ENCODE measurements around the gene INHBB. TPM values are rescaled to one million over a fixed set of nuclear protein-coding genes. Genes with fewer than 3 reads are reported as not detected.
"Not testable (repeated sequence)": the region's sequence is repeated elsewhere in the genome, so short reads cannot be mapped to it uniquely, and the experiment has no call there.

The INHBB gene
- total and polyA plus RNA-seq, 2 experiments from 2014 or later: 2.7 to 6.6 TPM

DNA sequence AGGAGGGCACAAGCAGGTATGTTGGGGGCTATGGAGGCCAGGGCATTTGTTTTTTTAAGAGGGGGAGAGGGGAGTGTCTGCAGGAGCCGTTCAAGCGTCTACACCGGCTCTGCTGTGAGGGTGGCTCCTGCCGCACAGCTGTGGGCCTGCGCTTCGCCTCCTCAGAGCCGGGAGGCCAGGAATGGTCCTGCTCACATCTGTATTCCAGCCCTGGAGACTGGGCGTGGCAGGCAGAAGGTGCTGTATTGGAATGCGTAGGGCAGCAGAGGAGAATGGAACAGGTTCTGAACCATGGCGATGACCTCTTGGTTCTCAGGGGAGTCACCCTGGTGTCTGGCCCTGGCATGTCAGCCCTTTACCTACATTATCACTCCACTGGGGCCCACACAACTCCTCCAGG is 26.8 kb upstream of the INHBB start:
- Histone ChIP-seq H3K27me3 (no peaks in the 10 kb centered on the region), H3K27ac (no peak overlapping the region), H3K9me2 (replicated peaks; ENCODE audit: insufficient read depth) (no peaks in the 10 kb centered on the region), H3K4me1 (ENCODE audit: insufficient read depth) (no peaks in the 10 kb centered on the region), H2AFZ (no peak overlapping the region), H3K79me2 (no peaks in the 10 kb centered on the region), H3K4me2 (no peak overlapping the region), H3K9me3 (ENCODE audit: low read depth) (no peaks in the 10 kb centered on the region), H4K20me1 (ENCODE audit: insufficient read depth, poor library complexity, severe bottlenecking) (no peaks in the 10 kb centered on the region), H3K36me3 (replicated peaks; ENCODE audit: insufficient read depth, low read depth) (no peaks in the 10 kb centered on the region), H3K4me3 (no peak overlapping the region)
- DNase-seq (ENCODE audit: low spot score): no peak
- WGBS (ENCODE audit: low lambda C conversion rate, missing lambda C conversion rate): 90% methylated on average over 5 of the region's 10 CpGs
- TF ChIP-seq EZH2phosphoT487 (IDR thresholded peaks at IDR 0.05; ENCODE audit: low read depth, severe bottlenecking, unreplicated experiment): no peak
- TF ChIP-seq EZH2 (IDR thresholded peaks at IDR 0.05; ENCODE audit: borderline replicate concordance): no peak
- TF ChIP-seq, protein P1, sequence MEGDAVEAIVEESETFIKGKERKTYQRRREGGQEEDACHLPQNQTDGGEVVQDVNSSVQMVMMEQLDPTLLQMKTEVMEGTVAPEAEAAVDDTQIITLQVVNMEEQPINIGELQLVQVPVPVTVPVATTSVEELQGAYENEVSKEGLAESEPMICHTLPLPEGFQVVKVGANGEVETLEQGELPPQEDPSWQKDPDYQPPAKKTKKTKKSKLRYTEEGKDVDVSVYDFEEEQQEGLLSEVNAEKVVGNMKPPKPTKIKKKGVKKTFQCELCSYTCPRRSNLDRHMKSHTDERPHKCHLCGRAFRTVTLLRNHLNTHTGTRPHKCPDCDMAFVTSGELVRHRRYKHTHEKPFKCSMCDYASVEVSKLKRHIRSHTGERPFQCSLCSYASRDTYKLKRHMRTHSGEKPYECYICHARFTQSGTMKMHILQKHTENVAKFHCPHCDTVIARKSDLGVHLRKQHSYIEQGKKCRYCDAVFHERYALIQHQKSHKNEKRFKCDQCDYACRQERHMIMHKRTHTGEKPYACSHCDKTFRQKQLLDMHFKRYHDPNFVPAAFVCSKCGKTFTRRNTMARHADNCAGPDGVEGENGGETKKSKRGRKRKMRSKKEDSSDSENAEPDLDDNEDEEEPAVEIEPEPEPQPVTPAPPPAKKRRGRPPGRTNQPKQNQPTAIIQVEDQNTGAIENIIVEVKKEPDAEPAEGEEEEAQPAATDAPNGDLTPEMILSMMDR (IDR thresholded peaks at IDR 0.05; ENCODE audit: poor library complexity): no peak

DNA sequence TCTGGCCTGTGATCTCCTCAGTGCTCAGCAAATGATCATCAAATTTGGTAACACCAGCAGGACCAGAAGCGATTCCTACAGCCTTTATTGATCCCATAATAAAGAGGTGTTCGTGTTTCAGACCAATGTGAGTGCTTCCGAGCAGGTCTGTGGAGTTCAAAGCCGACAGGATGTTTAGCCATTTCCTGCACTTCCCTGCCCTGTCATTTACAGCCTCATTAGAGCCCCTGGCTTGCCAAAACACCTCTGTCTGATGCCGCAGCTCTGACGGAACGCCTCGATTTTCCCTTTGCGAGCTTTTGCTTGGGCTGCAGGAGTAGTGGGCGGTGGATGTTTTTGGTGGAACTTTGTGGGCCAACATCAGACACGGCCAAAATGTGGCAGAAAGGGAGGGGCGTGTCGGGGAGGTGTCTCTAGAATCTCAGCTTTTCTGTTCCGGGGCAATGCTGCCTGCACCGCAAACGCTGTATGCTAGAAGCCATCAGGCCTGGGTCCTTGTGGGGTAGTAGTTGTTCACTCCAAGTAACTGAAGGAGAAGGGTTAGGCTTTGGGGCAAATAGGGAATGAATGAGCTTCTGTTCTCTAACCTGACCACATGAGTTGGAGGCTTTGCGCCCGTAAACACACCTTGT is 26.1 kb upstream of the INHBB start:
- TF ChIP-seq EZH2 (IDR thresholded peaks at IDR 0.05; ENCODE audit: borderline replicate concordance) (no peak), EZH2phosphoT487 (IDR thresholded peaks at IDR 0.05; ENCODE audit: low read depth, severe bottlenecking, unreplicated experiment) (no peak)
- TF ChIP-seq, protein P1 (IDR thresholded peaks at IDR 0.05; ENCODE audit: poor library complexity): no peak
- no peaks in the 10 kb centered on the region for H3K27me3 ChIP-seq
- 79% methylated on average over 18 of the region's 18 CpGs for WGBS (ENCODE audit: low lambda C conversion rate, missing lambda C conversion rate)
- no peak overlapping the region for H2AFZ ChIP-seq
- no peak for DNase-seq (ENCODE audit: low spot score)
- no peaks in the 10 kb centered on the region for H3K9me2 ChIP-seq (replicated peaks; ENCODE audit: insufficient read depth)
- no peak overlapping the region for H3K4me2 ChIP-seq
- H3K4me1 ChIP-seq (ENCODE audit: insufficient read depth): no peaks in the 10 kb centered on the region
- H3K4me3 ChIP-seq: no peak overlapping the region
- H3K9me3 ChIP-seq (ENCODE audit: low read depth): no peaks in the 10 kb centered on the region
- no peaks in the 10 kb centered on the region for H3K79me2 ChIP-seq
- no peak overlapping the region for H3K27ac ChIP-seq
- no peaks in the 10 kb centered on the region for H3K36me3 ChIP-seq (replicated peaks; ENCODE audit: insufficient read depth, low read depth)
- no peaks in the 10 kb centered on the region for H4K20me1 ChIP-seq (ENCODE audit: insufficient read depth, poor library complexity, severe bottlenecking)

DNA sequence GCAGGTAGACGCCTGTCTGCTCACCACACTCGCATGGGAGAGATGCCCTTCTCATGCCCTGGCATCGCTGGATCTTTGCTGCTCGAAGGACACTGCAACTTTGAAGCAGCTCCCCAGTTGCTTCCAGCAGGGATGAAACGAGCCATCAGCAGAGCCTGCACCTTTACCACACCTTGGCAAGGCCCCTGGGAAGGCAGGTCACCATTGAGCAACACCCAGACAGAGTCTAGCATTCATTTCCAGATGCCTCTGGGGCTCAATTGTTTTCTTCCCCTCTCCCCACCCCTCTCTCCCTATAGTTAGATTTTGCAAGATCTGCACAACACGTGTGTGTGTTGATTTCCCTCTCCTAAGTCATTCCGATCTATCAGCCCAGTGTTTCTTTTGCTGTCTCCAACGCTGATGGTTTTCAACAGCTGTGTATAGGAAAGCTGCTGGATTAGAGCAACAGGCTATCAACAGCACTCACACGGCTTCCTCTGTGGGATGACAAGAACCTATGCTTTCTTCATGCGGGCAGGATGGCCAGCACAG is 25.6 kb upstream of the INHBB start:
- Histone ChIP-seq H3K27ac (no peak overlapping the region), H3K27me3 (no peaks in the 10 kb centered on the region), H3K4me2 (no peak overlapping the region), H3K9me2 (replicated peaks; ENCODE audit: insufficient read depth) (no peaks in the 10 kb centered on the region), H3K9me3 (ENCODE audit: low read depth) (no peaks in the 10 kb centered on the region), H2AFZ (no peak overlapping the region), H3K79me2 (no peaks in the 10 kb centered on the region), H3K36me3 (replicated peaks; ENCODE audit: insufficient read depth, low read depth) (no peaks in the 10 kb centered on the region), H4K20me1 (ENCODE audit: insufficient read depth, poor library complexity, severe bottlenecking) (no peaks in the 10 kb centered on the region), H3K4me3 (no peak overlapping the region), H3K4me1 (ENCODE audit: insufficient read depth) (no peaks in the 10 kb centered on the region)
- WGBS (ENCODE audit: low lambda C conversion rate, missing lambda C conversion rate): 72% methylated on average over 10 of the region's 10 CpGs
- TF ChIP-seq EZH2phosphoT487 (IDR thresholded peaks at IDR 0.05; ENCODE audit: low read depth, severe bottlenecking, unreplicated experiment) (no peak), EZH2 (IDR thresholded peaks at IDR 0.05; ENCODE audit: borderline replicate concordance) (no peak)
- TF ChIP-seq, protein P1 (IDR thresholded peaks at IDR 0.05; ENCODE audit: poor library complexity): no peak
- no peak for DNase-seq (ENCODE audit: low spot score)

DNA sequence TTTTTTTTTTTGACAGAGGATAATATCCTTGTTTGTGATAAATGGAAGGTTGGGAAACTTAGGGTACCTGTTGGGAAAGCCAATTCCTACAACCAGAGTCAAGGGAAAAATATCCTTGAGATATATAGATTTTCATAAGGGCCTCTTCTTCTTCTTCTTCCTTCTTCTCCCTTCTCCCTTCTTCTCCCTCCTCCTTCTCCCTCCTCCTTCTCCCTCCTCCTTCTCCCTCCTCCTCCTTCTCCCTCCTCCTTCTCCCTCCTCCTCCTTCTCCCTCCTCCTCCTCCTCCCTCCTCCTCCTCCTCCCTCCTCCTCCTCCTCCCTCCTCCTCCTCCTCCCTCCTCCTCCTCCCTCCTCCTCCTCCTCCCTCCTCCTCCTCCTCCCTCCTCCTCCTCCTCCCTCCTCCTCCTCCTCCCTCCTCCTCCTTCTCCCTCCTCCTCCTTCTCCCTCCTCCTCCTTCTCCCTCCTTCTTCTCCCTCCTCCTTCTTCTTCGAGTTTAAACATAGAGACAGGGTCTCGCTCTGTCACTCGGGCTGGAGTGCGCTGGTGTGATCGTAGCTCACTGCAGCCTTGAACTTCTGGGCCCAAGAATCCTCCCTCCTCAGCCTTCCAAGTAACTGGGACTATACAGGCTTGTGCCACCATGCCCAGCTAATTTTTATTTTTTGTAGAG is 24.9 kb upstream of the INHBB start:
- not testable (repeated sequence) for H3K36me3 ChIP-seq (replicated peaks; ENCODE audit: insufficient read depth, low read depth); H3K4me3 ChIP-seq; H4K20me1 ChIP-seq (ENCODE audit: insufficient read depth, poor library complexity, severe bottlenecking); H3K27me3 ChIP-seq; H3K27ac ChIP-seq; H3K4me1 ChIP-seq (ENCODE audit: insufficient read depth); H3K79me2 ChIP-seq; H3K9me3 ChIP-seq (ENCODE audit: low read depth); H3K9me2 ChIP-seq (replicated peaks; ENCODE audit: insufficient read depth); DNase-seq (ENCODE audit: low spot score); H2AFZ ChIP-seq; H3K4me2 ChIP-seq
- 87% methylated on average over 5 of the region's 5 CpGs for WGBS (ENCODE audit: low lambda C conversion rate, missing lambda C conversion rate)

Measured in hepatocyte (in vitro differentiated cells).